Stomach (tissue), 9 donors: ENCODE data around the gene PTH2. TPM values are rescaled to one million over a fixed set of nuclear protein-coding genes. Genes with fewer than 3 reads are reported as not detected.

ENCODE experiments used
- DNase-seq, 2 donors: peaks; one replicate each; pipeline versions ENCODE4 v3.0.0 to v3.0.0-alpha.2; 2013 to 2019
- H3K27ac ChIP-seq, 5 donors: fragments of 200-600 bp in 4 of 5; sonication (generic) in 4 of 5; one replicate each; pipeline ENCODE4 v1.5.1; 2013 to 2019; ENCODE audit warnings: mild to moderate bottlenecking in 1 of 5, moderate library complexity in 1 of 5
- H3K27me3 ChIP-seq, 3 donors: fragments of 200-600 bp; sonication (generic); one replicate each; pipeline ENCODE4 v1.5.1; 2017 to 2019; ENCODE audit warnings: mixed run types in 1 of 3
- H3K36me3 ChIP-seq, 4 donors: fragments of 200-600 bp; sonication (generic); 1 replicate in 3 of 4; 2 replicates in 1 of 4; pipeline ENCODE4 v1.5.1; 2016 to 2019
- H3K4me1 ChIP-seq, 4 donors: fragments of 200-600 bp; sonication (generic); one replicate each; pipeline ENCODE4 v1.5.1; 2016 to 2019
- H3K4me3 ChIP-seq, 4 donors: fragments of 200-600 bp; sonication (generic) in 3 of 4; one replicate each; pipeline ENCODE4 v1.5.1; 2016 to 2019; ENCODE audit warnings: mild to moderate bottlenecking in 1 of 4
- H3K9me3 ChIP-seq, 4 donors: fragments of 200-600 bp; sonication (generic); one replicate each; pipeline ENCODE4 v1.5.1; 2016 to 2019
- CTCF ChIP-seq, 7 experiments: fragments of 450-650 bp in 4 of 7; fragments of 200-600 bp in 3 of 7; sonication (generic) in 3 of 7; IDR thresholded peaks; one replicate each; pipeline ENCODE4 v1.5.1; 2016 to 2019; ENCODE audit warnings: antibody characterized with exemption in 7 of 7, control low read depth in 2 of 7, mild to moderate bottlenecking in 1 of 7
- EP300 ChIP-seq: sonication (generic); formaldehyde crosslinking; IDR thresholded peaks from one replicate; pipeline ENCODE4 v1.6.1; 2017; ENCODE audit warnings: antibody characterized with exemption
- POLR2A ChIP-seq, 4 donors: fragments of 450-650 bp; IDR thresholded peaks; one replicate each; pipeline ENCODE4 v1.6.1; 2016; ENCODE audit warnings: antibody characterized with exemption in 4 of 4, control low read depth in 2 of 4, mild to moderate bottlenecking in 1 of 4, moderate library complexity in 1 of 4
- POLR2AphosphoS5 ChIP-seq, 3 donors: sonication (generic); formaldehyde crosslinking; IDR thresholded peaks; one replicate each; pipeline ENCODE4 v1.6.1; 2016; ENCODE audit warnings: antibody characterized with exemption in 3 of 3
- WGBS, 5 donors: extraction: QIAGEN DNeasy Blood & Tissue Kit in 3 of 5; methylation state at CpG; one replicate each; pipeline versions ENCODE4 v1.1.5 to v1.1.7; 2013 to 2018; 5-methylcytosine and 5-hydroxymethylcytosine counted together
- intact Hi-C: fragments of 100-400 bp; cut with DNase I; formaldehyde crosslinking; loops from one replicate; pipeline ENCODE4 v1.15.1; 2023; ENCODE audit warnings: low total_unique reads
- polyA plus RNA-seq, 3 donors: library from polyadenylated mRNA; stranded (reverse); fragments of 200-250 nt; gene quantifications; one replicate each; pipeline ENCODE4 v1.2.3, GENCODE V29; 2013
- total RNA-seq, 5 donors: library from RNA; depleted of rRNA; stranded (reverse); fragments of >200 nt; gene quantifications; one replicate each; pipeline versions ENCODE4 v1.1.0 to v1.2.3, GENCODE V29; 2014 to 2016
- donor health status: healthy with polysubstance abuse.
- donor health status: Bipolar disorder and iron deficiency.
- donor health status: healthy.

Gene PTH2
- total and polyA plus RNA-seq, 8 donors: not detected

DNA sequence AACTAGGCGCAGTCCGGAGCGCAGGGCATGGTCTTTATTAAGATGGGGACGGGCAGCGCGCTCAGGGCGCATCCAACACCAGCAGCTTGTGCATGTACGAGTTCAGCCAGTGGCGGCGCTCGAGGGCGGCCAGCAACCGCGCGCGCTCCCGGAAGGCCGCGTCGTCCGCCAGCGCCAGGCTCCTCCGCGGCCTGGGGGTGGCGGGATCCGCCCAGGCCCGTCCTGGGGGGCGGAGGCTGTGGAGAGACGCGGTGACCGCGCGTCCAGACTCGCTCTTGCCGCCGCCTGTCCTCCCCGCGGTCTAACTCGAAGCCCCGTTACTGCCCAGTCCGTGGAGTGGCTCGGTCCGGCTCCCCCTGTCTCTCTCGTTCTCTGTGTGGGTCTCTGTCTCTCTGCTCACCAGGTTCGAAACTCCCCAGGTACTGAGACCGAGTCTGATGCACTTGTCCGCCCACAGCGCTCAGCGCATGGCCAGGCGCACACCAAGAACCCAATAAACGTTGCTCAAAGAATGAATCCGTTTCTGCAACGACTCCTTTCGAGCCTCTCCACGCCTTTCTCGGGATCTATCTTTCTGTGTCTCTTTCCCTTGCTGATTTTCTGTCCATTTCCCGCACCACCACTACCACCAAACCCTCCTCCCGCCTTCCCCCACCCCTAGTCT, 702 bp downstream of the PTH2 start:
- intact Hi-C loops: no loop called here
- Histone ChIP-seq H3K4me1 (peaks cover 19 to 32% (median 26%) of the 10 kb centered on the region in 4 donors), H3K27me3 (peaks cover 34 to 100% (median 88%) of the 10 kb centered on the region in 3 donors), H3K27ac (no peak overlapping the region), H3K36me3 (no peaks in the 10 kb centered on the region), H3K9me3 (no peaks in the 10 kb centered on the region), H3K4me3 (peak overlapping the region; percentile 9 to 44 (median 21))
- peak in 1 of 2 donors; percentile 77 for DNase-seq
- 3 to 8% (median 4%) methylated on average over 17 to 58 of the region's 58 CpGs for WGBS, 5 donors
- TF ChIP-seq POLR2A (IDR thresholded peaks at IDR 0.05): no peak
- TF ChIP-seq CTCF (IDR thresholded peaks at IDR 0.05): peak in 2 of 7 experiments; percentile 14 to 15

DNA sequence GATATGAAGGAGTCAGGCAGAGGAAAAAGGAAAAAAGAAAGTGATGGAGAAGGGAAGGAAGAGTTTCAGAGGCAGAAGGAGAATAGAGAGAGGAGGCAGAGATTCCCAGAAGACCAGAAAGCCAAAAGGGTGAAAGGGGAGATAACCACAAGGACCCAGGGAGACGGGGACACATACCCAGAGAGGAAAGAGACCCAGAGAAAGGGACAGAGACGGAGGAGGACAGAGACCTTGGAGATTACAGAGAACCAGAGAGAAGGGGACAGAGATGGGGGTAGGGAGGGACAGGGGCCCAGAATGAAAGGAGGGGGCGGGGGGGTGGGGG, 1.4 kb downstream of the PTH2 start:
- no peak for DNase-seq
- 17 to 36% (median 26%) methylated on average over 3 of the region's 3 CpGs for WGBS, 5 donors
- Histone ChIP-seq H3K9me3 (no peaks in the 10 kb centered on the region), H3K27ac (no peak overlapping the region), H3K4me1 (peaks cover 19 to 32% (median 26%) of the 10 kb centered on the region in 4 donors), H3K36me3 (no peaks in the 10 kb centered on the region), H3K27me3 (peaks cover 27 to 100% (median 88%) of the 10 kb centered on the region in 3 donors), H3K4me3 (no peak overlapping the region)
- TF ChIP-seq POLR2A (IDR thresholded peaks at IDR 0.05): no peak
- no peak for TF ChIP-seq POLR2AphosphoS5 (IDR thresholded peaks at IDR 0.05)
- TF ChIP-seq CTCF (IDR thresholded peaks at IDR 0.05): no peak
- TF ChIP-seq EP300: no peak
- intact Hi-C loops: no loop called here

- intact Hi-C loops: no loop called here
- Histone ChIP-seq H3K27ac (no peak overlapping the region), H3K4me1 (peaks cover 19 to 32% (median 26%) of the 10 kb centered on the region in 4 donors), H3K9me3 (no peaks in the 10 kb centered on the region), H3K27me3 (peaks cover 23 to 100% (median 84%) of the 10 kb centered on the region in 3 donors), H3K36me3 (no peaks in the 10 kb centered on the region), H3K4me3 (peak overlapping the region in 3 of 4 donors; percentile 14 to 25 (median 20))
- peak; percentile 55 to 86 for DNase-seq
- TF ChIP-seq CTCF (IDR thresholded peaks at IDR 0.05) (no peak), EP300 (no peak), POLR2AphosphoS5 (IDR thresholded peaks at IDR 0.05) (no peak), POLR2A (IDR thresholded peaks at IDR 0.05) (no peak)
- 9 to 22% (median 9%) methylated on average over 24 to 48 of the region's 48 CpGs for WGBS, 5 donors
Measured at GRCh38 chr19:49421039-49421877, 2.0 kb downstream of the PTH2 start.

DNA sequence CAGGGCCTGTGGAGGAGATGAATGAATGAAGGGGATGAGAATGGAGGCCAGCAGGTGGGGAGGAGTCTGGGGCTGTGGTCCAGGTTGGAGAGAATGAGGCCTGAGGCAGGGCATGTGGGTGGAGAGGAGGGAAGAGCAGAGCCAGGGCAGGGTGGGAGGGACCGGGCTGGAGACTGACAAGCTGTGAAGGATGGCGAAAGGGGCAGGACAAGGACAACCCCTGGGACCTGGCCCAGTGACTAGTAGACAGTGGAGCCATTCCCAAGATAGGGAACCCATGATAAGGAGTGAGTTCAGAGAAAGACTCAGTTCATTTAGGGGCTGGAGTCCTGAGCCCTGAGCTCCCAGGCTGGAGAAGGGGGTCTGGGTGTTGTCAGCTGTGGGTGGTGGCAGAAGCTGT, 3.0 kb downstream of the PTH2 start:
- DNase-seq: no peak
- Histone ChIP-seq H3K27ac (no peak overlapping the region), H3K4me3 (no peak overlapping the region), H3K4me1 (peaks cover 19 to 32% (median 26%) of the 10 kb centered on the region in 4 donors), H3K9me3 (no peaks in the 10 kb centered on the region), H3K27me3 (peaks cover 18 to 98% (median 74%) of the 10 kb centered on the region in 3 donors), H3K36me3 (no peaks in the 10 kb centered on the region)
- TF ChIP-seq POLR2A (IDR thresholded peaks at IDR 0.05): no peak
- no peak for TF ChIP-seq CTCF (IDR thresholded peaks at IDR 0.05)
- 58 to 80% (median 72%) methylated on average over 2 of the region's 2 CpGs for WGBS, 5 donors
- intact Hi-C loops: no loop called here
